ENCODE data around the gene HNRNPUL1. TPM values are rescaled to one million over a fixed set of nuclear protein-coding genes. Genes with fewer than 3 reads are reported as not detected.

Gene HNRNPUL1
- total and polyA plus RNA-seq, 2 experiments from 2014 or later, result 204 to 207 TPM

DNA sequence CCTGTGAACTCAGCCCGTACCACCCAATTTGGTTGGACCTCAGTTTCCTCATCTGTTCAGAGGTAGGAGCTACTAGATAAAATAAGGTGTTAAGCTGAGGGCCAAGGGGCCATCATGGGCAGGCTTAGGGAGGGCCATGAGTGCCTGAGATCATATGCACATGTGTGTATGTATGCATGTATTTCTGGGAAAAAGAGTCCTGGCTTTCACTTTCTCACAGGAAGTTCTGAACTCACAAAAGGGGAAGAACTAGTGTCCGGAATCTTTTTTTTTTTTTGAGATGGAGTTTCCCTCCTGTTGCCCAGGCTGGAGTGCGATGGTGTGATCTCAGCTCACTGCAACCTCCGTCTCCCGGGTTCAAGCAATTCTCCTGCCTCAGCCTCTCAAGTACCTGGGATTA, 70.6 kb downstream of the HNRNPUL1 start:
- Histone ChIP-seq H3F3A (replicated peaks; ENCODE audit: low read depth) (peaks cover 5% of the 10 kb centered on the region), H3K36me3 (ENCODE audit: insufficient read depth) (no peaks in the 10 kb centered on the region), H3K27me3 (ENCODE audit: insufficient read depth) (peaks cover 10% of the 10 kb centered on the region), H3K27ac (ENCODE audit: low read depth) (no peak overlapping the region), H3K4me1 (ENCODE audit: insufficient read depth) (peaks cover 16% of the 10 kb centered on the region), H3K4me2 (no peak overlapping the region), H4K20me1 (replicated peaks; ENCODE audit: insufficient read depth) (no peaks in the 10 kb centered on the region), H2AFZ (no peak overlapping the region), H3K79me2 (replicated peaks; ENCODE audit: insufficient read depth) (no peaks in the 10 kb centered on the region), H3K9me2 (ENCODE audit: insufficient read depth) (no peaks in the 10 kb centered on the region), H3K4me3 (no peak overlapping the region)
- no peak overlapping the region for H3K4me3 Mint-ChIP-seq
- peaks cover 17% of the 10 kb centered on the region for H3K4me1 Mint-ChIP-seq
- TF ChIP-seq, protein P1, sequence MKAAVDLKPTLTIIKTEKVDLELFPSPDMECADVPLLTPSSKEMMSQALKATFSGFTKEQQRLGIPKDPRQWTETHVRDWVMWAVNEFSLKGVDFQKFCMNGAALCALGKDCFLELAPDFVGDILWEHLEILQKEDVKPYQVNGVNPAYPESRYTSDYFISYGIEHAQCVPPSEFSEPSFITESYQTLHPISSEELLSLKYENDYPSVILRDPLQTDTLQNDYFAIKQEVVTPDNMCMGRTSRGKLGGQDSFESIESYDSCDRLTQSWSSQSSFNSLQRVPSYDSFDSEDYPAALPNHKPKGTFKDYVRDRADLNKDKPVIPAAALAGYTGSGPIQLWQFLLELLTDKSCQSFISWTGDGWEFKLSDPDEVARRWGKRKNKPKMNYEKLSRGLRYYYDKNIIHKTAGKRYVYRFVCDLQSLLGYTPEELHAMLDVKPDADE (IDR thresholded peaks at IDR 0.05), result no peak
- TF ChIP-seq, protein P2, sequence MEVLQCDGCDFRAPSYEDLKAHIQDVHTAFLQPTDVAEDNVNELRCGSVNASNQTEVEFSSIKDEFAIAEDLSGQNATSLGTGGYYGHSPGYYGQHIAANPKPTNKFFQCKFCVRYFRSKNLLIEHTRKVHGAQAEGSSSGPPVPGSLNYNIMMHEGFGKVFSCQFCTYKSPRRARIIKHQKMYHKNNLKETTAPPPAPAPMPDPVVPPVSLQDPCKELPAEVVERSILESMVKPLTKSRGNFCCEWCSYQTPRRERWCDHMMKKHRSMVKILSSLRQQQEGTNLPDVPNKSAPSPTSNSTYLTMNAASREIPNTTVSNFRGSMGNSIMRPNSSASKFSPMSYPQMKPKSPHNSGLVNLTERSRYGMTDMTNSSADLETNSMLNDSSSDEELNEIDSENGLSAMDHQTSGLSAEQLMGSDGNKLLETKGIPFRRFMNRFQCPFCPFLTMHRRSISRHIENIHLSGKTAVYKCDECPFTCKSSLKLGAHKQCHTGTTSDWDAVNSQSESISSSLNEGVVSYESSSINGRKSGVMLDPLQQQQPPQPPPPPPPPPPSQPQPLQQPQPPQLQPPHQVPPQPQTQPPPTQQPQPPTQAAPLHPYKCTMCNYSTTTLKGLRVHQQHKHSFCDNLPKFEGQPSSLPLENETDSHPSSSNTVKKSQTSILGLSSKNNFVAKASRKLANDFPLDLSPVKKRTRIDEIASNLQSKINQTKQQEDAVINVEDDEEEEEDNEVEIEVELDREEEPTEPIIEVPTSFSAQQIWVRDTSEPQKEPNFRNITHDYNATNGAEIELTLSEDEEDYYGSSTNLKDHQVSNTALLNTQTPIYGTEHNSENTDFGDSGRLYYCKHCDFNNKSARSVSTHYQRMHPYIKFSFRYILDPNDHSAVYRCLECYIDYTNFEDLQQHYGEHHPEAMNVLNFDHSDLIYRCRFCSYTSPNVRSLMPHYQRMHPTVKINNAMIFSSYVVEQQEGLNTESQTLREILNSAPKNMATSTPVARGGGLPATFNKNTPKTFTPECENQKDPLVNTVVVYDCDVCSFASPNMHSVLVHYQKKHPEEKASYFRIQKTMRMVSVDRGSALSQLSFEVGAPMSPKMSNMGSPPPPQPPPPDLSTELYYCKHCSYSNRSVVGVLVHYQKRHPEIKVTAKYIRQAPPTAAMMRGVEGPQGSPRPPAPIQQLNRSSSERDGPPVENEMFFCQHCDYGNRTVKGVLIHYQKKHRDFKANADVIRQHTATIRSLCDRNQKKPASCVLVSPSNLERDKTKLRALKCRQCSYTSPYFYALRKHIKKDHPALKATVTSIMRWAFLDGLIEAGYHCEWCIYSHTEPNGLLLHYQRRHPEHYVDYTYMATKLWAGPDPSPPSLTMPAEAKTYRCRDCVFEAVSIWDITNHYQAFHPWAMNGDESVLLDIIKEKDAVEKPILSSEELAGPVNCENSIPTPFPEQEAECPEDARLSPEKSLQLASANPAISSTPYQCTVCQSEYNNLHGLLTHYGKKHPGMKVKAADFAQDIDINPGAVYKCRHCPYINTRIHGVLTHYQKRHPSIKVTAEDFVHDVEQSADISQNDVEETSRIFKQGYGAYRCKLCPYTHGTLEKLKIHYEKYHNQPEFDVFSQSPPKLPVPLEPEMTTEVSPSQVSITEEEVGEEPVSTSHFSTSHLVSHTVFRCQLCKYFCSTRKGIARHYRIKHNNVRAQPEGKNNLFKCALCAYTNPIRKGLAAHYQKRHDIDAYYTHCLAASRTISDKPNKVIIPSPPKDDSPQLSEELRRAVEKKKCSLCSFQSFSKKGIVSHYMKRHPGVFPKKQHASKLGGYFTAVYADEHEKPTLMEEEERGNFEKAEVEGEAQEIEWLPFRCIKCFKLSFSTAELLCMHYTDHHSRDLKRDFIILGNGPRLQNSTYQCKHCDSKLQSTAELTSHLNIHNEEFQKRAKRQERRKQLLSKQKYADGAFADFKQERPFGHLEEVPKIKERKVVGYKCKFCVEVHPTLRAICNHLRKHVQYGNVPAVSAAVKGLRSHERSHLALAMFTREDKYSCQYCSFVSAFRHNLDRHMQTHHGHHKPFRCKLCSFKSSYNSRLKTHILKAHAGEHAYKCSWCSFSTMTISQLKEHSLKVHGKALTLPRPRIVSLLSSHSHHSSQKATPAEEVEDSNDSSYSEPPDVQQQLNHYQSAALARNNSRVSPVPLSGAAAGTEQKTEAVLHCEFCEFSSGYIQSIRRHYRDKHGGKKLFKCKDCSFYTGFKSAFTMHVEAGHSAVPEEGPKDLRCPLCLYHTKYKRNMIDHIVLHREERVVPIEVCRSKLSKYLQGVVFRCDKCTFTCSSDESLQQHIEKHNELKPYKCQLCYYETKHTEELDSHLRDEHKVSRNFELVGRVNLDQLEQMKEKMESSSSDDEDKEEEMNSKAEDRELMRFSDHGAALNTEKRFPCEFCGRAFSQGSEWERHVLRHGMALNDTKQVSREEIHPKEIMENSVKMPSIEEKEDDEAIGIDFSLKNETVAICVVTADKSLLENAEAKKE (CRISPR knock-in tag; IDR thresholded peaks at IDR 0.05), result no peak
- TF ChIP-seq POLR2AphosphoS5 (IDR thresholded peaks at IDR 0.05; ENCODE audit: low read depth) (no peak), ZNF114 (CRISPR knock-in tag; IDR thresholded peaks at IDR 0.05) (no peak), CREB1 (CRISPR knock-in tag; IDR thresholded peaks at IDR 0.05; ENCODE audit: low read depth) (no peak), JUNB (IDR thresholded peaks at IDR 0.05; ENCODE audit: unreplicated experiment) (no peak), EZH2 (IDR thresholded peaks at IDR 0.05; ENCODE audit: low read depth, unreplicated experiment) (no peak), STAT1 (IDR thresholded peaks at IDR 0.05; ENCODE audit: unreplicated experiment) (no peak), ZNF331 (CRISPR knock-in tag; IDR thresholded peaks at IDR 0.05; ENCODE audit: low read depth) (no peak)
- H3K27ac Mint-ChIP-seq, result no peak overlapping the region
- no peaks in the 10 kb centered on the region; the same call in 2 of the 3 replicates for H3K36me3 Mint-ChIP-seq (ENCODE audit: low read depth)
- peaks cover 5% of the 10 kb centered on the region for H3K27me3 Mint-ChIP-seq (ENCODE audit: insufficient read depth, low read depth, poor library complexity)
- ATAC-seq (no peak), DNase-seq (ENCODE audit: low spot score) (no peak)
- H3K9me3 Mint-ChIP-seq, result no peaks in the 10 kb centered on the region
